GM12874 (cell line): ENCODE data around the gene CNTNAP2.

Experiments used
- CTCF ChIP-seq: IDR thresholded peaks from 2 replicates; pipeline ENCODE4 v1.5.1; 2011; ENCODE audit warnings: low read depth, mild to moderate bottlenecking, control low read depth, low read length, moderate library complexity; ENCODE audit not compliant: insufficient read depth

CNTNAP2 gene

DNA sequence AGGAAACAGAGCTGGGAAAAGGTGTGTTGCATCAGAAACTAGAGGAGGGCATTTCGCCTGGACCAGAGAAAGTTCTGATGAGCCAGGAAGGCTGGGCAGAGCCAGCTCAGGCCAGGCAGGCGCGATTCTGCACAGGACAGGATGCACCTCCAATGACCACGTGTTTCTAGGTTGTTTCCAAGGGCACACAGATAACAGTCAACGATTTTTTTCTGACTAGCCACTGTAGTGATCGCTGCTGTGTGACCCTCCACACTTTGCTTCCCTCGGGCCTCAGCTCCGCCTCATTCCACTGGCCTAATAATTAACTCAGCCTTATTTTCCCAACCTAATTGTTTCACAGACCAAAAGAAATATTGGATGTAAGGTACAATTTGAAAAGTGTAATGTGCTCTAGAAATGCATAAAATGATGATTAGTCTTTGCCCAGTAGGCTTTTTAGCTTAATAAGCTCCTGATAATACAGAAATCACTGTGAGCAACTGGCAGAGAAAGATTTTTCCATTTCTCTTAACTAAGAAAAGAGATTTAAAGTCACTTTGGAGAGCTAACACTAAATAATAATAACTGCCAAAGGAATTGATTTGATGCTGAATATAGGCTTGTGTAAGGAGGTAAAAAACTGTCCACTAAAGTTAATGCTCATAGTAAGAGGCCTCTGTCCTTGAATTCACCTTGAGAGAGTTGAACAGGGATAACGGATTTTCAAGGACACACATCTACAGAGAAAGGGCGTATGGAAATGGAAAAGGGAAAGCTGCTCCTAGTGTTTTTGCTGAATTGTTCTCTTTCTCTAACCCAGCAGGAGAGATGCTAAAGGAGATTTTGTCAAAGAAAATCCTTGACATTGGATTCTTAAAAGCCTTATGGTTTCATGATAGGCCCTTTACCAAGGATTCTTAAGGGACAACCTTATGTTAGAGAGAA is 2183.0 kb downstream of the CNTNAP2 start:
- no peak for TF ChIP-seq CTCF

DNA sequence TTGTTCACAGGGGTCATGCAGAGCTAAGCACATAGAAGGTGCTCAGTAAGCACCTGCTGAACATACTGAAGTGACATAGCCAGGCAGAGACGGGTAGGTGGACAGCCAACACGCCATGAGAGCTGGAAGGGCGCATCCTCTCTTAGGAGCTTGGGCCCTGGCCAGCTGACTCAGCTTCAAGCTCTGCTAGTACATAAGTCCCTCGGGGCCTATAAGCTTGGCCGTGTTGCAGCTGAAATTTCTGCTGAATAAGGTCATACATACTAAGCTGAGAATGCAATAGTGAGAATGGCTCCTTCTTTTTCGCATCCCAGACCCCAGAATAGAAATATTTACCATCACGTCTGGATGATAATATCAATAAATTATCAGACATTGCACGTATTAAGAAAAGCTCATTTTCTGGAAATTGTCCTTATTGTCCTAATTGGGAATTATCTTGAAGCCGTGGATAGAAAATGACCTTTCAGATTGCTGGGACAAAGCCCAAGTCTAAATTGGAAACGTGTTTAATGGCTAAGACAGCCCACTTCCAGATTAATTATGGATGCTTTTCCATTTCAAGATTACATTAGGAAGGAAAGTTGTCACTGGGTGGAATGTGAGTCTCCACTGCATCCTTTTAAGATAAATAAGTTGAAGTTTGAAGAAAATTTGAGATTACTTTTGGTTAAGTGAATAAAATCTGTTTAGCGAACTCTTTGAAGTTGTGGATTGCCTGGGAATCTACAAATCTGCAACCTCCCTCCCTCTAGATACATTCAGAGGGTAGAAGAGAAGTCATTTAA is 2186.9 kb downstream of the CNTNAP2 start:
- no peak for TF ChIP-seq CTCF

DNA sequence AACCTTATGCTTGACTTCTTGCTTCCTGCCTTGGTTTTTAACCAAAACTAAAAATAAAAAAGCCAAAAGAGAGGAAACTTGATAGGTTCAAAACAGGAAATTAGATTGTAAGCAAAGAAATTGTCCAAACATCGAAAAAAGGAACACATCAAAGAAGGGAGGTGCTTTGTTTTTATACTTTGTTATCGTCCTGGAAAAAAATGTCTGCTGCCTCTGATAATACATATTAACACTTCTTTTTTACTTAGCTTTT is 2187.4 kb downstream of the CNTNAP2 start:
- no peak for TF ChIP-seq CTCF

DNA sequence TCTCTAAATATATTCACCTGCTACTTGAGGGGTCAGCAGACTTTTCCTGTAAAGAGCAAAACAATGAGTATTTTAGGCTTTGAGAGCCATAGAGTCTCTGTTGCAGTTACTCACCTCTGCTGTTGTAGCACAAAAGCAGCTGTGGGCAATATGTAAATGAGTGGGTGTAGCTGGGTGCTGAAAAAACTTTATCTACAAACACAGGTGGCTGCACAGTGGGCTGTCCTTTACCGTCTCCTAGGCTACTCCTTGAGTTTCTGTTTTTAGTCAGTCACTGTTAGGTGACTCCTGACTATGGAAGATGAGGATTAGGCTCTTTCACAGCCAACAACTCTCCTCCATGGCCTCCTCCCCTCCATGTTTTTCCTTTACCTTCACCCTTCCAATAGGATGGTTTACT is 2187.9 kb downstream of the CNTNAP2 start:
- no peak for TF ChIP-seq CTCF

- no peak for TF ChIP-seq CTCF
Measured at GRCh38 chr7:148306759-148307158, 2190.2 kb downstream of the CNTNAP2 start.

- TF ChIP-seq CTCF: no peak
Measured at GRCh38 chr7:148318102-148318811, 2201.7 kb downstream of the CNTNAP2 start.

DNA sequence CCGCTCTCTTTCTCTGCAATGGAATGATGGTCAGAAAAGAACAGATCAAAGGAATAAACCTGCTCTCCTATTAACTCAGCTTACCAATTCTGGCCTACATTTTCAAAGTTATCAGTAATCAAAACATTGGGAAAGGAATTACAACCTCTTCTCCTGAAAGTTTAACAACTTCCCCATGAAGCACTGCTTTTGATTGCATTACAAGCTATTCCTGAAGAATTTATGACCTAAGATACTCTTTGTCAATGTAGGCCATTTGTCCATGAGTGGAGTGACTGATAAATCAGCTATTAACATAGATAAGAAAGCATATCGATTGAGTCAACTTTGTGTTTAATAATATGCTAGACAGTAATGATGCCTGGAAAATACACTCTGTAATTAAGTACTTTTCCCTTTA is 2202.2 kb downstream of the CNTNAP2 start:
- TF ChIP-seq CTCF: no peak
